Measurements from ENCODE around the gene DDX46. TPM values are rescaled to one million over a fixed set of nuclear protein-coding genes. Genes with fewer than 3 reads are reported as not detected.

The DDX46 gene
- total RNA-seq, 1 donor from 2014 or later, result 32.6 TPM

DNA sequence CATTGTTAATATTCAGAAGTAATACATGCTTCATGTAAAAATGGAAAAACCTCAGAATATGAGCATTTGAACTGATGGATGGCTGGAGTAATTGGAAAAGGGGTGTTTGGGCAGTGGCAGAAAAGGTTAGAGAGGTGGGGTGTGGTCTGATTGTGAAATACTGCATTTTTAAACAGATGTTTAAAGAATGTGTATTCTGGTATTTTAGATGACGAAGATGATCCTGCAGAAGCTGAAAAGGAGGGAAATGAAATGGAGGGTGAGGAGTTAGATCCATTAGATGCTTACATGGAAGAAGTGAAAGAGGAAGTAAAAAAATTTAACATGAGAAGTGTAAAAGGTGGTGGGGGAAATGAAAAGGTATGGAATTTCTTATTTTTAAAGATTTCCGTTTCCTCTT lies 18.8 kb downstream of the DDX46 start:
- DNase-seq (ENCODE audit: low spot score), result no peak
- intact Hi-C loops (cut with DNase I), result no loop called here

DNA sequence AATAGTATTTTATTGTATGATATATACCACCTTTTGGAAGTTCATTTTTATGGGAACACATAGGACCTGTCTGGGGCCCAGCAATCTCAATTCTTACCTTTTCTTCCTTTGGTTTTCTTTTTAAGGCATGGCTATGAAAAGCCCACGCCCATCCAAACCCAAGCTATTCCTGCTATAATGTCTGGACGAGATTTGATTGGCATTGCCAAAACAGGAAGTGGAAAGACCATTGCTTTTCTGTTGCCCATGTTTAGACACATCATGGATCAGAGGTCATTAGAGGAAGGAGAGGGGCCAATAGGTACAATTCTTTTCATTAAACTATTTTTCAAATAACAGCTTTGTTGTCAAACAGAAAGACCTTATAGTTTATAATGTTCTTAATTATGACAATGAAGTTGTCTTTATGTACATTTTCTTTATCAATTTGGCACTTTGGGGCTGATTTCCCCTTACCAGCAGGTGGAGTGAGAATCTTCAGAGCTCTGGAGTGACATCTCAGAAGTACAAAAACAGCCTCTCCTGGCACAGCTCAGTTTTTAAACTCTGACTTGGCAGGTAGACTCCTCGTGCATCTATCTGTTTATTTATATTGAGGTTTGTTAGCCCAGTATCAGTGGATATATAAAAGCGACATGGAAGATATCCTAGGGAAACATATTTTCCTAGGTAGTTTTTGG lies 25.8 kb downstream of the DDX46 start:
- intact Hi-C loops (cut with DNase I), result no loop called here
- no peak for DNase-seq (ENCODE audit: low spot score)

DNA sequence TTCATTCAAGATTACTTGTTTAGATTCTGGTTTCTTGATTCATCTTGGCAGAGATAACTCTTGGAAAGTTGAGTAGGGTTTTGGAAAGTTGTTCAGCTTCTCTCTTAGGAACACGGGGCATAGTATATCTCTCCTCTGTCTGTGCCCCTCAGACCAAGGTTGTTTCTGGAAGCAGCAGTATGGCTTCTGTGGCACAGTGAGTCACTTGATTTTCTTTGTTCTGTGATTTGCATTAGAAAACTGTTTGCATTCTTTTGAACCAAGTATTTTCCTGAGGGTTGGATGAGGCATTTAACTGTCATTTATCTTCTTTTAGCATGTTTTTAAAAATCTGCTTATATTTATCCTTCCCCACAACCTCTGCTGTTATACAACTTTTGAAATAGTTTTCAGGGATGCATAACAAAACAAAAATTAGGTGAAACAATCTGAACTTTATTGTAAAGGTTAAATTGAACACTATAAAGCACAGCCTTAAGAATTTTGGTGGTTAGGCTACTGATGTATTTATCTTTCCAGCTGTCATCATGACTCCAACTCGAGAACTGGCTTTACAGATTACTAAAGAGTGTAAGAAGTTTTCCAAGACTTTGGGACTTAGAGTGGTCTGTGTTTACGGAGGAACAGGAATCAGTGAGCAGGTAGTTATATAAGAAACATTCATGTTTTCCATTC lies 26.5 kb downstream of the DDX46 start:
- no peak for DNase-seq (ENCODE audit: low spot score)
- intact Hi-C loops (cut with DNase I), result no loop called here

DNA sequence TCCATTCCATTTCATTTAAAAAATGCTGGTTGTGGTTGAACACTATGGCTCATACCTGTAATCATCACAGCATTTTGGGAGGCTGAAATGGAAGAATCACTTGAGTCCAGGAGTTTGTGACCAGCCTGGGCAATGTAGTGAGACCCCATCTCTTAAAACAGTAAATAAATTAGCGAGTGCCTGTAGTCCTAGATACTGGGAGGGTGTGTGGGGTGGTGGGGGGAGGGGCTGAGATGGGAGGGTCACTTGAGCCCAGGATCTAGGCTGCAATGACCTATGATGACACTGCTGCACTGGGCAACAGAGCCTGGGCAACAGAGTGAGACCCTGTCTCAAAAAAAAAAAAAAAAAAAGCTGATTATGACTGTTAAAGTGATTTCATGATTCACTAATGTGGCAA lies 29.1 kb downstream of the DDX46 start:
- intact Hi-C loops (cut with DNase I), result no loop called here
- no peak for DNase-seq (ENCODE audit: low spot score)

- intact Hi-C loops (cut with DNase I), result no loop called here
- no peak for DNase-seq (ENCODE audit: low spot score)
Measured at GRCh38 chr5:134791580-134791979, 33.0 kb downstream of the DDX46 start.

DNA sequence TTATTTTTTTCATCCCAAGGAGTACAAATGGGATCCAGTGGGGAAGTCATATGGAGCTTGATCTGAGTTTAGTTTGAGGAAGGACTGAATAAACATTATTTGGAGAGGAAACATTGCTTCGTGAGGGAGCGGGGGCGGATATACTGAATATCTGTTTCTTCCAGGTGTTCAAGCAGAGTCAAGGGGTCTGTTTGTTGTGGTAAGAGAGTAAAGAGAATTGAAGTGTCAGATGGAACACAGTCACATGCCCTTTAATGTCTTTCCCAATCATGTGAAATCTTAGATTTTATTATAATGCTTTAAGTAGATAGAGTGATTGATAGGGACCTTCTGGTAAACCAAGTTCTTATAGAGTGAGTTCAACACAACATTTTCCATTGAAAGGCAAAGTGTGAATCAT lies 33.7 kb downstream of the DDX46 start:
- intact Hi-C loops (cut with DNase I), result no loop called here

GRCh38 chr5:134793111-134793510 lies 34.5 kb downstream of the DDX46 start:
- intact Hi-C loops (cut with DNase I), result no loop called here
- no peak for DNase-seq (ENCODE audit: low spot score)

More for the DNA sequence above, 33.7 kb downstream of the DDX46 start:
- DNase-seq (ENCODE audit: low spot score), result no peak

DNA sequence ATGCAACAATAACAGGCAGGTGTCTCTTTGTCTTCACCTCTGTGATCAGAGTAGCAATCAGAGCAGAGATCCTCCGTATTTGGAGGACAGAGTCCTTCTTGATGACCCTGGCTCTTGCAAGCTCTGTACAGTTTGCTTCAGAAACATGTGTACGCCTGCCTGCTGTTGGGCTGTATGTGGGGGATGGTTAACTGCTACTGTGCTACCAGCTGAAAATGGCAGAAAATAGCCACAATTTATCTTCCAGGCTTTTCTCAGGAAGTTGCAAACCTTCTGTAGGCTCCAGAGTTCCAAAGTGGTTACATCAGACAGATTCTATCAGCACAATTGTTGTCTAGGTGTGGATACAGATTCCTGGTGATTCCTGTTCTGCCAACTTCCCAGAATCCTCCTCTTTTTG lies 35.5 kb downstream of the DDX46 start:
- intact Hi-C loops (cut with DNase I), result no loop called here
- DNase-seq (ENCODE audit: low spot score), result no peak

GRCh38 chr5:134794819-134795218 lies 36.2 kb downstream of the DDX46 start:
- intact Hi-C loops (cut with DNase I), result no loop called here

DNA sequence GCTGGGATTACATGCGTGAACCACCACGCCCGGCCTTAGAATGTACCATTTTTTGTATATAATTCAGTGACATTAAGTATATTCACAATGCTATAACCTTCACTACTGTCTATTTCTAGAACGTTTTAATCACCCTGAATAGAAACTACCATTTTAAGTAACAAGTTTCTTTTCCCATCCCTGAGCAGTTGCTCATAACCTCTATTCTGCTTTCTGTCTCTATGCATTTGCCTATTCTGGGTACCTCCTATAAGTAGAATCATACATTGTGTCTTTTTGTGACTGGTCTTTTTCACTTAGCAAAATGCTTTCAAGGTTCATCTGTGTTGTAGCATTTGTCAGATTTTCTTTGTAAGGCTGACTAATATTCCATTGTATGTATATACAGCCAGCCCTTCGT lies 39.9 kb downstream of the DDX46 start:
- no peak for DNase-seq (ENCODE audit: low spot score)
- intact Hi-C loops (cut with DNase I), result no loop called here

More at GRCh38 chr5:134794819-134795218, 36.2 kb downstream of the DDX46 start:
- no peak for DNase-seq (ENCODE audit: low spot score)

DNA sequence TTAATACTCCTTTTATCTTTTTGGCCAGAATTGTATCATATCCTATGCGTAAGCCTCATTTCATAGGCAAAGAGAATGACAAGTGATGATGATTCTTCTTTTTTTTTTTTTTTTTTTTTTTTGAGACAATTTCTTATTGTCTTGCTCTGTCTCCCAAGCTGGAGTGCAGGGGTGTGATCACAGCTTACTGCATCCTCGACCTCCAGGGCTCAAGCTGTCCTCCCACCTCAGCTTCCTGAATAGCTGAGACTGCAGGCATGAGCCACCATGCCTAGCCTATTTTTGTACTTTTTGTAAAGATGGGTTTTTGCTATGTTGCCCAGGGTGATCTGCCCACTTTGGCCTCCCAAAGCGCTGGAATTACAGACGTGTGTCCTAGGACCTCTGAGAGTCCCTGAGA lies 45.2 kb downstream of the DDX46 start:
- intact Hi-C loops (cut with DNase I), result no loop called here
- DNase-seq (ENCODE audit: low spot score), result no peak

GRCh38 chr5:134813407-134813806 lies 54.8 kb downstream of the DDX46 start:
- DNase-seq (ENCODE audit: low spot score), result no peak
- intact Hi-C loops (cut with DNase I), result no loop called here

DNA sequence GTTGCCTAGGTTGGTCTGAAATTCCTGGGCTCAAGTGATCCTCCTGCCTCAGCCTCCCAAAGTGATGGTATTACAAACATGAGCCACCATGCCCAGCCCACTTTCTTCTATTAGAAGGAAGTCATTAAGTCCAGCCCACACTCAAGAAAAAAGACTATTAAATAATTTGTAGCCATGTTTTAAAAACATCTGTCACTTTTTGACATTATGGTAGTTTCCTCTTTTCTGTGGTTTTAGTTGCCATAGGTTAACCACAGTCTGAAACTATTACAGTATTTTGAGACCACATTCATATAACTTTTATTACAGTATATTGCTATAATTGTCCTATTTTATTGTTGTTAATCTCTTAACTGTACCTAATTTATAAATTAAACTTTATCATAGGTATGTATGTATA lies 55.2 kb downstream of the DDX46 start:
- no peak for DNase-seq (ENCODE audit: low spot score)
- intact Hi-C loops (cut with DNase I), result no loop called here

DNA sequence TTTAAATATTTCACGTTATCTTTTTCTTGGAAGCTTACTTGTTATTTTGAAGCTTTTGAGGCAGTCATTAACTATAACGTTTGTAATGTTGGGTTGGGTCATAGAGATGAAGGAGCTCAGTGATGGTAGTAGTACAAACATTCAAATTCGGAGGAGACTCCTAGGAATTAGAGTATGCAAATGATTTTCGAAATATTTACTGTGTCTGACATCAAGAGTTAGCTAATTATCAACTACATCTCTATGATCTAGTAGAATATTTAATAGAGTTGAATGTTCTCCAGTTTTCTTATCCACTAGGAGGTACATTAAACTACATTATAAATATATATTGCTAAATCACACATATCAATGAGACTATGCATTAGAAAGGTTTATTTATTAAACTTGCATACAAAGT lies 58.4 kb downstream of the DDX46 start:
- DNase-seq (ENCODE audit: low spot score), result no peak
- intact Hi-C loops (cut with DNase I), result no loop called here

- no peak for DNase-seq (ENCODE audit: low spot score)
Measured at GRCh38 chr5:134818776-134819175, 60.2 kb downstream of the DDX46 start.

GRCh38 chr5:134819407-134819963 lies 60.9 kb downstream of the DDX46 start:
- DNase-seq (ENCODE audit: low spot score), result no peak
- intact Hi-C loops (cut with DNase I), result no loop called here

More at GRCh38 chr5:134818776-134819175, 60.2 kb downstream of the DDX46 start:
- intact Hi-C loops (cut with DNase I), result no loop called here

GRCh38 chr5:134821841-134822240 lies 63.3 kb downstream of the DDX46 start:
- intact Hi-C loops (cut with DNase I), result no loop called here
- DNase-seq (ENCODE audit: low spot score), result no peak

GRCh38 chr5:134824681-134825080 lies 66.1 kb downstream of the DDX46 start:
- intact Hi-C loops (cut with DNase I), result no loop called here

GRCh38 chr5:134825212-134825611 lies 66.6 kb downstream of the DDX46 start:
- intact Hi-C loops (cut with DNase I), result no loop called here
- DNase-seq (ENCODE audit: low spot score), result no peak

More at GRCh38 chr5:134824681-134825080, 66.1 kb downstream of the DDX46 start:
- no peak for DNase-seq (ENCODE audit: low spot score)

- DNase-seq (ENCODE audit: low spot score), result no peak
- intact Hi-C loops (cut with DNase I), result no loop called here
Measured at GRCh38 chr5:134833340-134834032, 74.9 kb downstream of the DDX46 start.
